Amygdala (tissue), 56 donors: Measurements from ENCODE around the gene DIP2C.
"Not testable (repeated sequence)": the region's sequence is repeated elsewhere in the genome, so short reads cannot be mapped to it uniquely, and the experiment has no call there.

ENCODE experiments used
- DNase-seq, 56 donors: peaks; one replicate each; lab custom pipeline; 2025; lab: John Stamatoyannopoulos, UW

Gene DIP2C

DNA sequence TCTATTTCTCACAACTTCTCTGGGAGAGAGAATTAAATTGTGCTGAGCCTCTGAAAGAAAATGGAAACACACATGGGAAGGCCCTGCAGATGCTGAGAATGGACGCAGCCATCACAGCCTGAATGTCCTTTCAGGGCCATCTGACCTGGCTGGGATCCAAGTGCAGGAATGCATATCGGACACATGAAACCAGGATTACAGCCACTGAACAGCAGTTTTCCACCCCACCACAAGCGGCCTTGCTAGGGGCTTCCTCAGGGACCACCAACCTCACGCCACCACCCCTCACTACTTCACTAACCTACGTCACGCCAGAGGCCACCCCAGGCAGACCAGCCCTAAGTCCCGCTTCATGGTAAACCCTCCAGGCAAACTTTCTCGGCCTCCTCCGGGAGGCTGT is 103.3 kb downstream of the DIP2C start:
- DNase-seq: peak in 1 of 56 donors; percentile 24

DNA sequence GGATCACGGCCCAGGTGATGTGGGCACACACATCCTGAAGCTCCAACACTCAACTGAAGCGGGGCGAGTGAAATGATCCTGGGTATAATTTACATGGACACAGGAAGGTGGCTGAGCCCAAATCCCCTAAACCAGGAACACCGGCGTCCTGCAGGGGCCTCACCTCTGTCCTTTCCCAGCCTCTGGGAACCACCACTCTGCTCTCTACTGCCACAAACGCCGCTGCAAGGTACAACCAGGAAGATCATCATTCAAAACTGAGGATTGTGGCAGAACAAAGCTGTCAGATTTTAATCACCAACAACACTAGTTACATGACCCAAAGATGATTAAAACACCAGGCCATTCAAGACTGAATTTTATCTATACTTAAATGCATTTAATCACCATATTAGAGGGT is 104.0 kb downstream of the DIP2C start:
- DNase-seq: no peak

GRCh38 chr10:584497-585290 is 104.8 kb downstream of the DIP2C start:
- not testable (repeated sequence) for DNase-seq

DNA sequence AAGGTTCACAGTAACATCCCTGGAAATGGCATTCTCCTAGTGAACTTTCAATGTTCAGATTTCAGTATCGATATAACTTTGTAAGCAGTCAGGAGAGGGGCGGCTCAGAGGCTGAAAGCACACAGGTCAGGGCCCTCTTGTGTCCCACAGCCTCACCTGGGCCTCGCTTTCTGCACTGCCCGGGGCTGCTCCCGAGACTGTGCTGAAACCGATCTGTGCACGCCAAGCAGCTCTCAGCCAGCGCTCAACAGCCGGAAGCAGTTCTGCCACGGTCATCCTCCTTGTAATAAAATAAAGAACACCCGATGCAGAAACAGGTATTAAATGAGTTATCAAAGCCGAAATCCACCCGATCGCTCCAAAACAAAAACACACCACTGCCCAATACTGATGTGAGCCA is 106.0 kb downstream of the DIP2C start:
- no peak for DNase-seq

- no peak for DNase-seq
Measured at GRCh38 chr10:581776-582330, 107.6 kb downstream of the DIP2C start.

- peak in 1 of 56 donors; percentile 32 for DNase-seq
Measured at GRCh38 chr10:580778-581177, 108.7 kb downstream of the DIP2C start.

- DNase-seq: peak in 2 of 56 donors; percentile 23 to 34
Measured at GRCh38 chr10:576130-576465, 113.4 kb downstream of the DIP2C start.

DNA sequence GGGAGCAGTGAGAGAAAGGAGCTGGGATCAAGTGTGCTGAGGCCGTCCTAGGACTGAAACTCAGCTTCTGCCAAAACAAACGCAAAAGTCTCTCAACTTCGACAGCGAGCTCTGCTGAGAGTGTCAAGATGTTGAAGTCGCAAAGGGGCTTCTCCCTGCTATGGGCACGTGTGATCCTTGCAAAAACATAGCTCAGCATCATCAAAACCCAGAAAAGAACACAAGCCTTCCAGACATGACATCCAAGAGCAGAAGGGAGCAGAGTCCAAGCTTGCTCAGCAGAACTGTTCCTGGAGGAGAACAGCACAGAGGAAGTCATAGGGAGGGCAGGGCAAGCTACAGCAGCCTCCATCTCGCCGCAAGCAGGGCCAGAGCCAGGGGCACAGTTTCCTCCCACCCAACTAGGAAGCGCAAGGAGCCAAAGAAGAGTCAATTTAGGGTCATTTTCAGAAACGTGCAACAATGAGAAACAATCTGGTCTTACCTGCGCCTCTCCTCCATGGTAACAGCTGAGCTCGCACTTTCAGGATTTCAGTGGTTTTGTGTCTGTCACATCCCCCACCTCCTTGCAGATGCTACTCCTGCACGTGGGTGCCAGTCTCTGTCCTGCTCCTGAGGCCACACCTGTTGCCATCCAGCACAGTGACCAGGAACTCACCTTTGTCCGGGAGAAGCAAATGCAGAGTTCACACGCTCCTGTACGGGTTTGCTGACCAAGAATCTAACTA is 113.9 kb downstream of the DIP2C start:
- no peak for DNase-seq

GRCh38 chr10:572696-573095 is 116.8 kb downstream of the DIP2C start:
- DNase-seq: no peak

GRCh38 chr10:571688-572451 is 117.6 kb downstream of the DIP2C start:
- no peak for DNase-seq

DNA sequence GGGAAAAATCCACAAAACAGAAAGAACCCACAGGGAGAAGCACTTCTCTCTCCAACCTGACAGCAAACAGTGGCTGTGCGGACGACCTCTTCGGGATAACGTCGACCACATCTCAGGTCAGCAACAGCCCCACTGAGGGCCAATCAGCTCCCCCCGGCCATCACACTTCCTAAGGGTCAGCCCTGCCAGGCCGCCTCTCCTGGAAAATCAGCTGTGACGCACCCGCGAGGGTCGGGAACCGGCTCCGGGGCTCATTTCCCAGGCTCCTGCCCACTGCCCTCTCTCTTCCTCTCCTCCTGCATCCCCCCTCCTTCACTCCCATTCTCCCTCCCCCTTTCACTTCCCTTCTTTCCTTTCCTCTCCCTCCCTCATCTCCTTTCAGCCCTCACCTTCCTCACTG is 118.3 kb downstream of the DIP2C start:
- DNase-seq: no peak

DNA sequence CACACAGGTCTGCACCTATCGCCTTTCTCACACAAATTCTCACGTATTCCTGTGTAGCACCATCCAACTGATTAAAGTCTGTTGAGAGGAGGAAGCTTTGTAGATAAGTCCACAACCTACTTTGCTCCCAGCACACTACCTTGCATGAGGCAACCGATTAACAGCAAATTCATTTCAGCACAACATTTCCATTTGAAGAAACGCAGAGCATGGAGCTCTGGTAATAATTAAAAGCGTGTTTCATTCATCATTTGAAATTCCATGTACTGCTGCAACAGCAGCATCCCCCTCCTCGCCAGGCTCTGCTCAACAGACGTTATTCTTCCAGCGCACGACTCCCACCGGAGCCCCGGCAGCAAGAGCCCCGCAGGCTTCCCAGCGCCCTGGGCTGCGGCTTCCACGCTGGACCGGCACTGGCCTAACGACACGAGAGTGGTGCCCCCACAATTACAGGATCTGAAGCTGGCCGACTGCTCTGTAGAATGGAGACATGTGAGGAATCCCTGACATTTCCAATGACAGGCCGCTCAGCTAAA is 118.8 kb downstream of the DIP2C start:
- no peak for DNase-seq

GRCh38 chr10:569961-570627 is 119.4 kb downstream of the DIP2C start:
- no peak for DNase-seq

DNA sequence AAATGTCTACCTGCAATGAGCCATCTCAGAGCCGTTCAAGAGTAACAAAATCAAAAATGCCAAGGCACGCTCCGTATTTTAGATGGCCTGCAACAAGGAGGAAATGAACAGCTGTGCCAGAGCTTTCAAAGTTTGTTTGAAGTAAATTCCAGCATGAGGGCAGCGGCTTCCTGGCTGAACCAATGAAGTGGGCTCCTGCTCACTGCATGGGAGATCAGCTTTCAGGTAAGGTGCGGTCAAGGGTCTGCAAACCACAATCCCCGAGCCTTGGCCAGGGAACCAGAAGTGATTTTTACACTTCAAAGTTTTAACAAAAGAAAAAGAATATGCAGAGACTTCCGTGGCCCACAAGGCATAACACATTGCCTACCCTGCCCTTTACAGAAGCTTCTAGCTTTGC is 120.6 kb downstream of the DIP2C start:
- no peak for DNase-seq

GRCh38 chr10:567869-568268 is 121.6 kb downstream of the DIP2C start:
- no peak for DNase-seq

DNA sequence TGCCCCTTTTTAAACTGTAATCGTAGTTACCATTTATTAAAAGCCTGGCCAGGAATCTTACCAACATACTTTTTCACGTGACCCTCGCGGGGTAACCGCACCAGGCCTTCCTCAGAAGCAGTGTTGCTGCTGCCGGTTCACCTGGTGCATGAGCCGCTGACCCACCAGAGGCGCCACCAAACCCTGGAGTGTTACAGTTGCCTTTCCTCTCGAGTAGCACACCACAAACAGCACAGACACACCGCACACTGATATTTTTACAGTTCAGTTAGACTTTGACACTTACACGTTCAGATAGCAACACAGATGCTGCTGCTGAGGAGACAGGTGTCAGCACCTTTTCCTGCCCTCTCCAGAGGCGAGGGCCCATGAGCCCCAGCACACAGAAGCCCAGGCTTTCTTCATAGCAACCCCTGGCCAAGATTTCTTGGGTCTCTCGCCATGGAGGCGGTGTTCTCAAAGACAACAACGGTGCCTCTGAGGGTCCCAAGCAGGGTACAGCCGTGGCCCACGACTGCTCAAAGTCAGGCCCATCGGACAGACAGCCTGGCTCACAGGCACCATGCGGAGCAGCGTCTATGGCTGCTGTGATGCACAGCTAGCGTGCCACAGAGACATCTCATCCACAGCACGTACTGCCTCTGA is 123.1 kb downstream of the DIP2C start:
- no peak for DNase-seq

- DNase-seq: no peak
Measured at GRCh38 chr10:565676-566075, 123.8 kb downstream of the DIP2C start.

- DNase-seq: no peak
Measured at GRCh38 chr10:565146-565545, 124.3 kb downstream of the DIP2C start.

GRCh38 chr10:563827-564226 is 125.6 kb downstream of the DIP2C start:
- DNase-seq: no peak

GRCh38 chr10:562142-562541 is 127.3 kb downstream of the DIP2C start:
- DNase-seq: no peak
